K562 (cell line): ENCODE results near the gene ANXA3. TPM values are rescaled to one million over a fixed set of nuclear protein-coding genes. Genes with fewer than 3 reads are reported as not detected.

Experiments used
- ATAC-seq: fragments of 200-7000 bp; cut with Tn5 transposase; 3 replicates; pipeline ENCODE4 v1.9.1; 2020; ENCODE audit warnings: moderate library complexity
- BruUV-seq: library from RNA; stranded (reverse); fragments of 400-500 nt; replicated peaks from 2 replicates; lab custom pipeline; 2021; lab: Mats Ljungman, UMichigan
- CTCF ChIA-PET: fragments of 300-600 bp; formaldehyde crosslinking; extraction: SDS; loops from one replicate; lab custom pipeline; 2021; ENCODE audit warnings: low intra/inter-chr PET ratio; lab: Yijun Ruan, JAX
- POLR2A ChIA-PET: fragments of 300-600, 350-650 bp; sonication (Branson Sonifier 250); formaldehyde crosslinking; extraction: SDS; loops from one replicate; lab custom pipeline; 2021; ENCODE audit warnings: antibody characterized with exemption, inconsistent platforms; lab: Yijun Ruan, JAX
- DNase-seq, 4 experiments: peaks; one replicate each; pipeline versions ENCODE4 v3.0.0 to v3.0.0-alpha.2; 2011 to 2018; ENCODE audit warnings: low spot score in 3 of 4, mixed read lengths in 3 of 4; ENCODE audit errors: extremely low read depth in 1 of 4
- FAIRE-seq: peaks from 2 replicates; lab custom pipeline; 2011; peaks lifted over from hg19 to GRCh38; lab: Jason Lieb, UNC
- H2AFZ ChIP-seq: 2 replicates; pipeline ENCODE4 v1.6.0; 2011; ENCODE audit warnings: low read depth, low read length, control low read depth, inconsistent platforms
- H3K27ac ChIP-seq: fragments of 200-600 bp; 3 replicates; pipeline ENCODE4 v1.8.0; 2011; ENCODE audit warnings: low read depth, mild to moderate bottlenecking, control low read depth, inconsistent platforms, low read length, moderate library complexity, mixed read lengths; ENCODE audit errors: extremely low read depth
- H3K27me3 ChIP-seq, 2 experiments: fragments of 300-600 bp in 1 of 2; 2 replicates in 1 of 2; 3 replicates in 1 of 2; pipeline versions ENCODE4 v1.6.0 to v1.8.0; 2011; ENCODE audit warnings: inconsistent platforms in 2 of 2, low read length in 2 of 2, mild to moderate bottlenecking in 1 of 2, mixed read lengths in 1 of 2, moderate library complexity in 1 of 2; ENCODE audit not compliant: control insufficient read depth in 2 of 2, insufficient read depth in 2 of 2
- H3K36me3 ChIP-seq: fragments of 300-600 bp; 3 replicates; pipeline ENCODE4 v1.8.0; 2011; ENCODE audit warnings: mild to moderate bottlenecking, low read length, inconsistent platforms; ENCODE audit not compliant: control insufficient read depth, insufficient read depth
- H3K4me1 ChIP-seq, 2 experiments: fragments of 200-600 bp in 1 of 2; replicated peaks in 1 of 2; 2 replicates in 1 of 2; 3 replicates in 1 of 2; pipeline versions ENCODE4 v1.5.1 to v1.8.0; 2011; ENCODE audit warnings: inconsistent platforms in 2 of 2, low read length in 2 of 2, mild to moderate bottlenecking in 1 of 2, mixed read lengths in 1 of 2, moderate library complexity in 1 of 2; ENCODE audit not compliant: control insufficient read depth in 2 of 2, insufficient read depth in 2 of 2
- H3K4me2 ChIP-seq: 2 replicates; pipeline ENCODE4 v1.6.1; 2011; ENCODE audit warnings: low read length, control low read depth, inconsistent platforms, mixed read lengths; ENCODE audit not compliant: insufficient read depth
- H3K4me3 ChIP-seq: fragments of 200-600 bp; sonication (generic), shearing (Covaris generic); 2 replicates; pipeline ENCODE4 v1.5.1; 2016; ENCODE audit warnings: control low read depth, inconsistent platforms
- H3K79me2 ChIP-seq: fragments of 200-600 bp; 3 replicates; pipeline ENCODE4 v1.8.0; 2011; ENCODE audit warnings: low read length, inconsistent platforms; ENCODE audit not compliant: control insufficient read depth, insufficient read depth
- H3K9ac ChIP-seq, 2 experiments: 2 replicates each; pipeline versions ENCODE4 v1.6.0 to v1.6.1; 2011; ENCODE audit warnings: low read depth in 2 of 2, low read length in 2 of 2, control low read depth in 1 of 2, inconsistent platforms in 1 of 2, mild to moderate bottlenecking in 1 of 2, mixed read lengths in 1 of 2; ENCODE audit not compliant: insufficient read depth in 1 of 2
- H3K9me1 ChIP-seq: one replicate; pipeline ENCODE4 v1.6.0; 2011; ENCODE audit warnings: inconsistent platforms, mild to moderate bottlenecking, low read length, moderate library complexity; ENCODE audit not compliant: control insufficient read depth, insufficient read depth
- H3K9me3 ChIP-seq: replicated peaks from 2 replicates; pipeline ENCODE4 v1.5.1; 2011; ENCODE audit warnings: low read depth, low read length, inconsistent platforms; ENCODE audit not compliant: control insufficient read depth, insufficient read depth
- H4K20me1 ChIP-seq: replicated peaks from 2 replicates; pipeline ENCODE4 v1.6.1; 2011; ENCODE audit warnings: low read length, inconsistent platforms, mixed read lengths; ENCODE audit not compliant: control insufficient read depth, insufficient read depth
- ADNP ChIP-seq: fragments of 200-800 bp; sonication (Bioruptor generic); IDR thresholded peaks from 2 replicates; pipeline ENCODE4 v1.6.1; 2016; ENCODE audit warnings: missing genetic modification characterization, missing compliant biosample characterization
- DMBX1 ChIP-seq: fragments of 250-450 bp; sonication (Bioruptor Pico); IDR thresholded peaks from 2 replicates; pipeline ENCODE4 v1.8.0; 2022; ENCODE audit warnings: inconsistent platforms, mild to moderate bottlenecking, moderate library complexity, borderline replicate concordance
- ETV1 ChIP-seq: fragments of 450-650 bp; conservative IDR thresholded peaks from 2 replicates; pipeline ENCODE4 v1.6.1; 2016; ENCODE audit warnings: missing genetic modification characterization, control low read depth, low read depth, missing compliant biosample characterization
- HEY1 ChIP-seq: fragments of 250-450 bp; sonication (Bioruptor Pico); IDR thresholded peaks from 2 replicates; pipeline ENCODE4 v1.5.0; 2020; ENCODE audit warnings: mild to moderate bottlenecking, moderate library complexity, borderline replicate concordance
- HSF4 ChIP-seq: fragments of 250-450 bp; sonication (Bioruptor Pico); IDR thresholded peaks from 2 replicates; pipeline ENCODE4 v2.1.2; 2022; ENCODE audit warnings: mild to moderate bottlenecking, moderate library complexity, borderline replicate concordance
- MCM5 ChIP-seq: fragments of 450-650 bp; IDR thresholded peaks from 2 replicates; pipeline ENCODE4 v1.6.1; 2016; ENCODE audit warnings: low read depth
- MCM7 ChIP-seq, 2 experiments: fragments of 450-650 bp; IDR thresholded peaks; 2 replicates each; pipeline ENCODE4 v1.6.1; 2016 to 2018
- MXI1 ChIP-seq: IDR thresholded peaks from 2 replicates; pipeline ENCODE4 v1.6.1; 2011; ENCODE audit warnings: low read depth, mild to moderate bottlenecking, improper control_type of control experiment, low read length
- SP1 ChIP-seq: sonication (generic); formaldehyde crosslinking; IDR thresholded peaks from 2 replicates; pipeline ENCODE4 v1.8.1; 2022; ENCODE audit warnings: mild to moderate bottlenecking, missing genetic modification reagents
- TEAD1 ChIP-seq, 2 experiments: fragments of 450-650 bp in 1 of 2; sonication (generic) in 1 of 2; formaldehyde crosslinking; IDR thresholded peaks; 2 replicates each; pipeline versions ENCODE4 v1.4.0 to v1.8.0; 2020 to 2022; ENCODE audit warnings: mild to moderate bottlenecking in 2 of 2, missing genetic modification reagents in 1 of 2
- THRA ChIP-seq: fragments of 450-650 bp; IDR thresholded peaks from 2 replicates; pipeline ENCODE4 v1.6.1; 2017; ENCODE audit warnings: mild to moderate bottlenecking, moderate library complexity
- ZHX1 ChIP-seq: fragments of 150-350 bp; conservative IDR thresholded peaks from 2 replicates; pipeline ENCODE4 v1.6.1; 2014; ENCODE audit warnings: low read length
- ZNF449 ChIP-seq: fragments of 250-450 bp; sonication (Bioruptor Pico); IDR thresholded peaks from 2 replicates; pipeline ENCODE4 v1.8.0; 2022; ENCODE audit warnings: moderate library complexity, mild to moderate bottlenecking, inconsistent platforms
- WGBS: fragments of 100-300 bp; shearing (Covaris generic); methylation state at CpG from one replicate; pipeline ENCODE4 v1.1.6; 2016; ENCODE audit warnings: low coverage, mixed read lengths; ENCODE audit not compliant: insufficient coverage; ENCODE audit errors: missing lambda C conversion rate; 5-methylcytosine and 5-hydroxymethylcytosine counted together
- in situ Hi-C: fragments of 300-500 bp; cut with MboI; formaldehyde crosslinking; loops from 4 replicates; pipeline ENCODE4 v1.15.0; 2018; ENCODE audit warnings: inconsistent platforms, mixed read lengths
- intact Hi-C: fragments of 100-400 bp; cut with micrococcal nuclease; formaldehyde crosslinking; loops from 2 replicates; pipeline ENCODE4 v1.14.2; 2022
- polyA plus RNA-seq, 8 experiments: library from polyadenylated mRNA; depleted of rRNA in 4 of 8; stranded (reverse) in 5 of 8; unstranded in 3 of 8; fragments of >200 nt; fragmentation: Nextera tagmentation in 2 of 8; fragmentation: Illumina TruSeq in 1 of 8; extraction: Ambion mirVana in 2 of 8; extraction: Trizol in 1 of 8; gene quantifications; 2 replicates each; pipeline versions ENCODE4 v1.2.1 to v1.2.3, GENCODE V29; 2011 to 2014; ENCODE audit warnings: inconsistent platforms in 1 of 8, missing spikeins in 1 of 8
- total RNA-seq, 7 experiments: library from RNA; depleted of rRNA in 6 of 7; stranded (reverse); fragments of >200 nt in 6 of 7; fragmentation: Illumina TruSeq in 2 of 7; extraction: Trizol in 2 of 7; gene quantifications; 2 replicates each; pipeline versions ENCODE4 v1.2.1 to v1.2.3, GENCODE V29; 2011 to 2021; ENCODE audit warnings: low replicate concordance in 1 of 7
- TF ChIP-seq, protein P1 (sequence below), 3 experiments: fragments of 200-800 bp in 1 of 3; fragments of 250-450 bp in 1 of 3; fragments of 450-650 bp in 1 of 3; sonication (Bioruptor Pico) in 1 of 3; sonication (Bioruptor generic) in 1 of 3; formaldehyde crosslinking in 1 of 3; IDR thresholded peaks; 2 replicates each; pipeline versions ENCODE4 v1.6.1 to v1.8.0; 2016 to 2022; ENCODE audit warnings: mild to moderate bottlenecking in 2 of 3, missing genetic modification characterization in 2 of 3, missing compliant biosample characterization in 1 of 3, moderate library complexity in 1 of 3

Gene ANXA3
- total and polyA plus RNA-seq, 9 of the 15 experiments (the other 6 are each of a cell fraction or from before 2014, with no cell fraction given) = 6.3 to 15.5 (median 9.8) TPM

GRCh38 chr4:78625073-78625472, 73.5 kb downstream of the ANXA3 start:
- Histone ChIP-seq H3K9ac (no peak overlapping the region), H4K20me1 (no peaks in the 10 kb centered on the region), H3K27ac (no peak overlapping the region), H3K4me1 (peaks cover 15 to 60% of the 10 kb centered on the region in 2 experiments), H3K9me3 (no peaks in the 10 kb centered on the region), H3K27me3 (no peaks in the 10 kb centered on the region), H3K36me3 (no peaks in the 10 kb centered on the region), H3K4me2 (no peak overlapping the region), H2AFZ (no peak overlapping the region), H3K9me1 (no peaks in the 10 kb centered on the region), H3K4me3 (no peak overlapping the region), H3K79me2 (peaks cover 2% of the 10 kb centered on the region; the same call in 1 of the 3 replicates)
- ATAC-seq = no peak
- DNase-seq = no peak
- intact Hi-C loops = no loop called here
- BruUV-seq = no TSS peak
- FAIRE-seq = no peak
- ChIA-PET CTCF (interaction anchor here (0.6 kb wide), 1 partner anchor 193 kb away, joined by 5 read pairs; no protein-coding TSS in a partner anchor), POLR2A (no interaction called here)
- in situ Hi-C loops = no loop called here
- whole genome bisulfite sequencing = 22% methylated on average over 2 of the region's 2 CpGs
- TF ChIP-seq THRA (no peak), HEY1 (CRISPR knock-in tag) (no peak), ZHX1 (no peak), MCM5 (no peak), SP1 (CRISPR knock-in tag) (no peak), ETV1 (tag) (no peak), TEAD1 (CRISPR knock-in tag; IDR thresholded peaks at IDR 0.05) (no peak), ADNP (no peak), MXI1 (no peak), DMBX1 (CRISPR knock-in tag) (no peak), HSF4 (CRISPR knock-in tag) (no peak), ZNF449 (no peak), MCM7 (IDR thresholded peaks at IDR 0.05) (no peak)
- TF ChIP-seq, protein P1, sequence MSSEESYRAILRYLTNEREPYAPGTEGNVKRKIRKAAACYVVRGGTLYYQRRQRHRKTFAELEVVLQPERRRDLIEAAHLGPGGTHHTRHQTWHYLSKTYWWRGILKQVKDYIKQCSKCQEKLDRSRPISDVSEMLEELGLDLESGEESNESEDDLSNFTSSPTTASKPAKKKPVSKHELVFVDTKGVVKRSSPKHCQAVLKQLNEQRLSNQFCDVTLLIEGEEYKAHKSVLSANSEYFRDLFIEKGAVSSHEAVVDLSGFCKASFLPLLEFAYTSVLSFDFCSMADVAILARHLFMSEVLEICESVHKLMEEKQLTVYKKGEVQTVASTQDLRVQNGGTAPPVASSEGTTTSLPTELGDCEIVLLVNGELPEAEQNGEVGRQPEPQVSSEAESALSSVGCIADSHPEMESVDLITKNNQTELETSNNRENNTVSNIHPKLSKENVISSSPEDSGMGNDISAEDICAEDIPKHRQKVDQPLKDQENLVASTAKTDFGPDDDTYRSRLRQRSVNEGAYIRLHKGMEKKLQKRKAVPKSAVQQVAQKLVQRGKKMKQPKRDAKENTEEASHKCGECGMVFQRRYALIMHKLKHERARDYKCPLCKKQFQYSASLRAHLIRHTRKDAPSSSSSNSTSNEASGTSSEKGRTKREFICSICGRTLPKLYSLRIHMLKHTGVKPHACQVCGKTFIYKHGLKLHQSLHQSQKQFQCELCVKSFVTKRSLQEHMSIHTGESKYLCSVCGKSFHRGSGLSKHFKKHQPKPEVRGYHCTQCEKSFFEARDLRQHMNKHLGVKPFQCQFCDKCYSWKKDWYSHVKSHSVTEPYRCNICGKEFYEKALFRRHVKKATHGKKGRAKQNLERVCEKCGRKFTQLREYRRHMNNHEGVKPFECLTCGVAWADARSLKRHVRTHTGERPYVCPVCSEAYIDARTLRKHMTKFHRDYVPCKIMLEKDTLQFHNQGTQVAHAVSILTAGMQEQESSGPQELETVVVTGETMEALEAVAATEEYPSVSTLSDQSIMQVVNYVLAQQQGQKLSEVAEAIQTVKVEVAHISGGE (CRISPR knock-in tag; IDR thresholded peaks at IDR 0.05) = no peak
